Activated CD8-positive, alpha-beta T cell treated with anti-CD3 and anti-CD28 coated beads for 36 hours (primary cell): ENCODE results near the gene SMIM35. TPM values are rescaled to one million over a fixed set of nuclear protein-coding genes. Genes with fewer than 3 reads are reported as not detected.
"Not testable (repeated sequence)": the region's sequence is repeated elsewhere in the genome, so short reads cannot be mapped to it uniquely, and the experiment has no call there.

Source experiments
- ATAC-seq: fragments of 200-7000 bp; cut with Tn5 transposase; one replicate; pipeline ENCODE4 v1.10.0; 2021; ENCODE audit warnings: mild to moderate bottlenecking, moderate library complexity
- CTCF ChIA-PET: fragments of 350-600 bp; sonication (Branson Sonifier 250); formaldehyde crosslinking; loops from one replicate; lab custom pipeline; 2021; ENCODE audit warnings: antibody characterized with exemption; lab: Charles Lee
- POLR2A ChIA-PET: fragments of 350-600 bp; sonication (Branson Sonifier 250); formaldehyde crosslinking; loops from one replicate; lab custom pipeline; 2021; ENCODE audit warnings: antibody characterized with exemption; lab: Charles Lee
- DNase-seq: peaks from one replicate; pipeline ENCODE4 v3.0.0-alpha.2; 2020
- H3K27ac Mint-ChIP-seq: one replicate; pipeline ENCODE4 v1.8.0; 2021; ENCODE audit warnings: mild to moderate bottlenecking, mixed read lengths
- H3K27me3 Mint-ChIP-seq: one replicate; pipeline ENCODE4 v1.8.0; 2021; ENCODE audit warnings: mixed read lengths
- H3K36me3 Mint-ChIP-seq: one replicate; pipeline ENCODE4 v1.8.0; 2021; ENCODE audit warnings: low read depth, mixed read lengths
- H3K4me1 Mint-ChIP-seq: one replicate; pipeline ENCODE4 v1.8.0; 2021; ENCODE audit warnings: low read depth, mixed read lengths
- H3K4me3 Mint-ChIP-seq: one replicate; pipeline ENCODE4 v1.8.0; 2021; ENCODE audit warnings: mild to moderate bottlenecking, moderate library complexity, mixed read lengths
- H3K9me3 Mint-ChIP-seq: one replicate; pipeline ENCODE4 v1.8.0; 2021; ENCODE audit warnings: mixed read lengths
- intact Hi-C: fragments of 100-400 bp; cut with micrococcal nuclease; formaldehyde crosslinking; loops from one replicate; pipeline ENCODE4 v1.10.0; 2022
- total RNA-seq, 2 experiments: library from RNA; stranded (reverse); gene quantifications; one replicate each; pipeline ENCODE4 v1.2.3, GENCODE V29; 2021
- TF ChIP-seq, protein P1 (sequence below): fragments of 200-600 bp; IDR thresholded peaks from one replicate; pipeline ENCODE4 v1.8.0; 2022; ENCODE audit warnings: antibody characterized with exemption, mild to moderate bottlenecking

SMIM35 gene
- total RNA-seq, 2 experiments from 2014 or later = 0.27 to 0.32 TPM

DNA sequence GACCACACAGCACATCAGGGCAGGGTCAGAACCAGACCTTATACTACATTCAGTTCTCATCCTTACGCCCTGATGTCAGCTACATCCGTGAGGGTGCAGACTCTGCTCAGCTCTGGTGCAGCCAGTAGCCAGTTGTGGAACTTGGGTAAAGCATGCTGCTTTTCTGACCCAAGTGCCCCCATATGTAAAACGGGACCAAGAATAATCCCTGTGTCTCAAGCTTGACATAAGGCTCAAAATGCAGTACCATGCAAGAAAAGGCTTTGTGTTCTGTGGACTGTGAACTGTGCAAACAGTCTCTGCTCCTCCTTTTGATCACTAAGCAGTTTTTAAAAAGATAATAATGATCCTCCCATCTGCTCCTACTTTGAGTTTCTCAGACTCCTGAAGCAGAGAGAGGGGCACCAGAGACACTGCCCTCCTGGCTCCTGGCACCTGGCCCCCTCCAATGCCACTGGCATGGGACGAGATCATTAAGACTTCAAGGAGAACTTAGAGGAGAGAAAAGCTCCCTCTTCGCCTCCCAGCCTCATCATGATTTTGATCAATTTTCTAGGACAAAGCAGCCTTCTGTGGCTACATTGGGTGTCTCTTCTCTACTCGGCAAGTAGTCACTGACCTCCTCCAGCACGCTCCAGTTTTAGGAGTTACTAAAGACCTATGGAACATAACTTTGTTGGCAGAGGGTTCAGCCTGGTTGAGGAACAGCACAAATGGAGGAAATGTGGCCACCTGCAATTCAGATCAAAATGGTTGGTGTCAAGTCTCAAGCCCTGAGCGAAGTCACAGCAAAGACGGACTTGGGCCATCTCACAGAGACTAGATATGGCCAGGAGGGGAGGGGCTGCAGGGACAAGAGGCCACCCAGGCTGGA lies 76.7 kb downstream of the SMIM35 start:
- H3K4me3 Mint-ChIP-seq = no peak overlapping the region
- peaks cover 3% of the 10 kb centered on the region for H3K9me3 Mint-ChIP-seq
- H3K27ac Mint-ChIP-seq = peak overlapping the region; percentile 60
- TF ChIP-seq, protein P1, sequence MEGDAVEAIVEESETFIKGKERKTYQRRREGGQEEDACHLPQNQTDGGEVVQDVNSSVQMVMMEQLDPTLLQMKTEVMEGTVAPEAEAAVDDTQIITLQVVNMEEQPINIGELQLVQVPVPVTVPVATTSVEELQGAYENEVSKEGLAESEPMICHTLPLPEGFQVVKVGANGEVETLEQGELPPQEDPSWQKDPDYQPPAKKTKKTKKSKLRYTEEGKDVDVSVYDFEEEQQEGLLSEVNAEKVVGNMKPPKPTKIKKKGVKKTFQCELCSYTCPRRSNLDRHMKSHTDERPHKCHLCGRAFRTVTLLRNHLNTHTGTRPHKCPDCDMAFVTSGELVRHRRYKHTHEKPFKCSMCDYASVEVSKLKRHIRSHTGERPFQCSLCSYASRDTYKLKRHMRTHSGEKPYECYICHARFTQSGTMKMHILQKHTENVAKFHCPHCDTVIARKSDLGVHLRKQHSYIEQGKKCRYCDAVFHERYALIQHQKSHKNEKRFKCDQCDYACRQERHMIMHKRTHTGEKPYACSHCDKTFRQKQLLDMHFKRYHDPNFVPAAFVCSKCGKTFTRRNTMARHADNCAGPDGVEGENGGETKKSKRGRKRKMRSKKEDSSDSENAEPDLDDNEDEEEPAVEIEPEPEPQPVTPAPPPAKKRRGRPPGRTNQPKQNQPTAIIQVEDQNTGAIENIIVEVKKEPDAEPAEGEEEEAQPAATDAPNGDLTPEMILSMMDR = no peak
- CTCF ChIA-PET = interaction anchor here (0.7 to 1.2 kb wide), 5 partner anchors 27 to 195 kb away, joined by 3 to 4 read pairs (median 3); no protein-coding TSS in a partner anchor
- H3K27me3 Mint-ChIP-seq = no peaks in the 10 kb centered on the region
- peaks cover 12% of the 10 kb centered on the region for H3K36me3 Mint-ChIP-seq
- peaks cover 95% of the 10 kb centered on the region for H3K4me1 Mint-ChIP-seq
- POLR2A ChIA-PET = interaction anchor here (0.6 to 33.1 kb wide), 2 partner anchors 26 to 169 kb away, joined by 3 to 710 read pairs; partner anchors contain the start of gene IL10RA
- DNase-seq (no peak), ATAC-seq (no peak)
- intact Hi-C loops = no loop called here

DNA sequence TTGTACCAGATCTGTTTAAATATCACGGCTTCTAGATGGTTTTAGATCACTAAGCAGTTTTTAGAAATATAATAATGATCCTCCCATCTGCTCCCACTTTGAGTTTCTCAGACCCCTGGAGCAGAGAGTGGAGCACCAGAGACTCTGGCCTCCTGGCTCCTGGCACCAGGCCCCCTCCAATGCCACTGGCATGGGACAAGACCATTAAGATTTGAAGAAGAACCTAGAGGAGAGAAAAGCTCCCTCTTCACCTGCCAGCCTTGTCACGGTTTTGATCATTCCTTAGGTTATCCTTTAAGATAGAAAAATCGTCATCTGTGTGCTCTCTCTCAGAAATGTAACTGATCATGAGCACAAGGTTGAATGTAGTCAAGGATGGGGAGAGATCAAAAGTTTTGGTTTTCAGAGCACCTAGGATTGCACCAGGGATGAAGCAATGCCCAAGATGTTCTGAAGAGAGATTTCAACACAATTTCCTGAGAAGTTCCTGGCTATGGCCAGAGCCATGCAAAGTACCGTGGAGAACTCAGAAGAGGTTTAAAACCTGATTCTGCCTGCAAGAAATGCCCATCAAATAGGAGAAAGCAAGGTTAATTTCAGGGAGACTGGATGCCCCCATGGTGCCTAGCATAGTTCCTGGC lies 78.4 kb downstream of the SMIM35 start:
- DNase-seq (no peak), ATAC-seq (no peak)
- peaks cover 11% of the 10 kb centered on the region for H3K9me3 Mint-ChIP-seq
- intact Hi-C loops = no loop called here
- H3K4me3 Mint-ChIP-seq = no peak overlapping the region
- ChIA-PET POLR2A (interaction anchor here (1.1 to 33.1 kb wide), 3 partner anchors 24 to 37 kb away, joined by 3 to 710 read pairs (median 4); partner anchors contain the start of gene IL10RA), CTCF (interaction anchor here (1.5 to 1.8 kb wide), 3 partner anchors 8 to 61 kb away, joined by 5 to 6 read pairs (median 6); no protein-coding TSS in a partner anchor)
- TF ChIP-seq, protein P1 = no peak
- no peaks in the 10 kb centered on the region for H3K27me3 Mint-ChIP-seq
- peaks cover 17% of the 10 kb centered on the region for H3K36me3 Mint-ChIP-seq
- H3K4me1 Mint-ChIP-seq = peaks cover 96% of the 10 kb centered on the region
- peak overlapping the region; percentile 84 for H3K27ac Mint-ChIP-seq

DNA sequence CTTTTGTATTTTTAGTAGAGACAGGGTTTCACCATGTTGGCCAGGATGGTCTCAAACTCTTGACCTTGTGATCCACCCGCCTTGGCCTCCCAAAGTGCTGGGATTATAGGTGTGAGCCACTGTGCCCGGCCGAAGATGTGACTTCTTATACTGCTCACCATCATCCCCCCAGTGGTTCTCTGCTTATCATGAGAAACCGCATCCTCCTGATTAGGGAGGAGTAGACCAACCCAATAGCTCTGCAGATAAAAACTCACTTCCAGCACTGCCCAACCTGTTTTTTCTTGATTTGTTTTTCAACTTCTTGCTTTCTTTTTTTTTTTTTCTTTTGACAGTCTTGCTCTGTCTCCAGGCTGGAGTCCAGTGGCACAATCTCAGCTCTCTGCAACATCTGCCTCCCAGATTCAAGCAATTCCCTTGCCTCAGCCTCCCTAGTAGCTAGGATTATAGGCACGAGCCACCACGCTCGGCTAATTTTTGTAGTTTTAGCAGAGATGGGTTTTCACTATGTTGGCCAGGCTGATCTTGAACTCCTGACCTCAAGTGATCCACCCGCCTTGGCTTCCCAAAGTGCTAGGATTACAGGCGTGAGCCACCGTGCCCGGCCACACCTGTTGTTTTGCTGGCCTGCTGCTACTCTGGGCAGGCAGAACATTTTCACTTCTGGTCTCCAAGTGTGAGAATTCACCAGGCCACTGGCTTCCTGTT lies 79.0 kb downstream of the SMIM35 start:
- peak overlapping the region; percentile 38 for H3K4me3 Mint-ChIP-seq
- H3K27me3 Mint-ChIP-seq, intact Hi-C loops: not testable (repeated sequence)
- peaks cover 12% of the 10 kb centered on the region for H3K9me3 Mint-ChIP-seq
- H3K4me1 Mint-ChIP-seq = peaks cover 96% of the 10 kb centered on the region
- POLR2A ChIA-PET = interaction anchor here (1.1 to 33.1 kb wide), 6 partner anchors 13 to 43 kb away, joined by 3 to 710 read pairs (median 4); partner anchors contain the start of gene IL10RA
- peak overlapping the region; percentile 84 for H3K27ac Mint-ChIP-seq
- H3K36me3 Mint-ChIP-seq = peaks cover 16% of the 10 kb centered on the region
- CTCF ChIA-PET = interaction anchor here (0.6 to 1.8 kb wide), 6 partner anchors 8 to 61 kb away, joined by 3 to 6 read pairs (median 6); no protein-coding TSS in a partner anchor
- ATAC-seq = peak; percentile 29
- DNase-seq = peak; percentile 53

DNA sequence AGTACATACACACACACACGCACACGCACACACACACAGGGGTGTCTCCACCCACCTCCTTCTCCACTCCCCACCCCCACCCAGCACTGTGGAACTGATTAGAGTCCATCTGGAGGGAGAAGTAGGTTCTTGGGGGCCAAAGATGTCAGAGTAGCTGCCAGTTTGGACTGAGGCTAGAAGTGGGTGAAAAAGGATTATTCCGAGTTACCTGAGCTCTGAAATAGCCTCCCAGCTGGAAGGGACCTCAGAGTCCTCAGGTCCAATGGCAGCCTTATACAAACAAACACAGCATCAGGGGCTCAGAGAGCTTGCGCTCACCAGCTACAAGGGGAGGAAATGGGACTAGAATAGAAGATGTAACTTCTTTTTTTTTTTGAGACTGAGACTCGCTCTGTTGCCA lies 79.7 kb downstream of the SMIM35 start:
- H3K27ac Mint-ChIP-seq = peak overlapping the region; percentile 84
- peaks cover 16% of the 10 kb centered on the region for H3K36me3 Mint-ChIP-seq
- CTCF ChIA-PET = interaction anchor here (0.6 to 1.8 kb wide), 6 partner anchors 9 to 60 kb away, joined by 3 to 6 read pairs (median 6); no protein-coding TSS in a partner anchor
- H3K4me1 Mint-ChIP-seq = peaks cover 96% of the 10 kb centered on the region
- TF ChIP-seq, protein P1 = no peak
- ATAC-seq = no peak
- peaks cover 12% of the 10 kb centered on the region for H3K9me3 Mint-ChIP-seq
- no peak for DNase-seq
- no peaks in the 10 kb centered on the region for H3K27me3 Mint-ChIP-seq
- H3K4me3 Mint-ChIP-seq = no peak overlapping the region
- intact Hi-C loops = no loop called here
- POLR2A ChIA-PET = interaction anchor here (1.1 to 33.1 kb wide), 5 partner anchors 9 to 44 kb away, joined by 3 to 710 read pairs (median 4); partner anchors contain the start of gene IL10RA
